Tibial nerve (tissue), 4 donors: ENCODE results near the gene CES5A.
A peak's percentile ranks its signal among the peaks of the same experiment; 100 is the strongest.

Experiments
- CTCF ChIP-seq, 5 experiments: fragments of 200-600 bp in 3 of 5; fragments of 450-650 bp in 2 of 5; sonication (generic) in 3 of 5; IDR thresholded peaks; one replicate each; pipeline ENCODE4 v1.5.1; 2016 to 2019; ENCODE audit warnings: antibody characterized with exemption in 5 of 5, mild to moderate bottlenecking in 3 of 5, moderate library complexity in 2 of 5
- EP300 ChIP-seq, 2 donors: sonication (generic); formaldehyde crosslinking; IDR thresholded peaks; one replicate each; pipeline ENCODE4 v1.6.1; 2017; ENCODE audit warnings: antibody characterized with exemption in 2 of 2, mild to moderate bottlenecking in 1 of 2
- POLR2A ChIP-seq, 2 donors: fragments of 450-650 bp; IDR thresholded peaks; one replicate each; pipeline ENCODE4 v1.6.1; 2017; ENCODE audit warnings: antibody characterized with exemption in 2 of 2, mild to moderate bottlenecking in 2 of 2, moderate library complexity in 2 of 2

DNA sequence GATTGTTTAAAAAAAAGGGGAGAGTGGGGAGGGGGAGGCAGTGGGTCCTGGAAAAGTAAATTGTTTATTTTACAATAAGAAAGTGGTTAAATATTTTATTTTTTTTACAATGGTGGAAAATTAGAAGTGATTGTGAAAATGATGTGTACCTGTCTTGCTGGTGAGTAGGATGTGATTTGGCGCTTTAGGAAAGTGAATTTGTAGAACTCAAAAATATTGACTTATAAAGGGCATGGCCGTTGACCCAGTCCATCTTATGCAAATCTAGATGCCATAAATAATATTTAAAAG lies 32.1 kb downstream of the CES5A start:
- TF ChIP-seq CTCF (IDR thresholded peaks at IDR 0.05) (peak in 1 of 5 experiments; percentile 2), POLR2A (IDR thresholded peaks at IDR 0.05) (no peak), EP300 (IDR thresholded peaks at IDR 0.05) (no peak)
